GM12864 (cell line): Measurements from ENCODE around the gene ELMO1.

Source experiments
- DNase-seq: peaks from one replicate; pipeline ENCODE4 v3.0.0-alpha.2; 2011; ENCODE audit warnings: low read depth
- H3K4me3 ChIP-seq: 2 replicates; pipeline ENCODE4 v1.5.1; 2011; ENCODE audit warnings: mild to moderate bottlenecking, low read depth, low read length, control low read depth
- TF ChIP-seq, protein P1 (sequence below): IDR thresholded peaks from 2 replicates; pipeline ENCODE4 v1.5.1; 2011; ENCODE audit warnings: low read depth, mild to moderate bottlenecking, moderate library complexity, low read length, control low read depth, inconsistent platforms; ENCODE audit errors: missing control alignments

ELMO1 gene

DNA sequence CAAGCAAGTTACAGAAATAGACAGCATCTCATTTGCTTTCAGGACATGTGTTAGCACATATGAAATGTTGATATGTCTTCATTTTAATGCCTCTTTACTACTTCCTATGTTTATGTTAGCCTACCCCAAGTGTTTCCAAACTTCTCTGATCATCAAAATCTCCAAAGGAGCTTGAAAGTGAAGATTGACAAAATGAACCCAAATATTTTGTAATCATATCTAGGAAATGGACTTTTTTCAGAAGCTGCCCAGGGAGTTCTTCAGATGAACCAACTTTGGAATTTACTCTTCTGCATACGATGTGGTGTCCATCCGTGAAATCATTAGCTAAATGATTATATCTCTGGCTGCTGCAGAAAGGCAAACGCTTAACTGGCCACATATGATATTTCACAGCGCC, 623.2 kb downstream of the ELMO1 start:
- no peak for DNase-seq
- no peak overlapping the region for H3K4me3 ChIP-seq
- TF ChIP-seq, protein P1, sequence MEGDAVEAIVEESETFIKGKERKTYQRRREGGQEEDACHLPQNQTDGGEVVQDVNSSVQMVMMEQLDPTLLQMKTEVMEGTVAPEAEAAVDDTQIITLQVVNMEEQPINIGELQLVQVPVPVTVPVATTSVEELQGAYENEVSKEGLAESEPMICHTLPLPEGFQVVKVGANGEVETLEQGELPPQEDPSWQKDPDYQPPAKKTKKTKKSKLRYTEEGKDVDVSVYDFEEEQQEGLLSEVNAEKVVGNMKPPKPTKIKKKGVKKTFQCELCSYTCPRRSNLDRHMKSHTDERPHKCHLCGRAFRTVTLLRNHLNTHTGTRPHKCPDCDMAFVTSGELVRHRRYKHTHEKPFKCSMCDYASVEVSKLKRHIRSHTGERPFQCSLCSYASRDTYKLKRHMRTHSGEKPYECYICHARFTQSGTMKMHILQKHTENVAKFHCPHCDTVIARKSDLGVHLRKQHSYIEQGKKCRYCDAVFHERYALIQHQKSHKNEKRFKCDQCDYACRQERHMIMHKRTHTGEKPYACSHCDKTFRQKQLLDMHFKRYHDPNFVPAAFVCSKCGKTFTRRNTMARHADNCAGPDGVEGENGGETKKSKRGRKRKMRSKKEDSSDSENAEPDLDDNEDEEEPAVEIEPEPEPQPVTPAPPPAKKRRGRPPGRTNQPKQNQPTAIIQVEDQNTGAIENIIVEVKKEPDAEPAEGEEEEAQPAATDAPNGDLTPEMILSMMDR, result no peak

DNA sequence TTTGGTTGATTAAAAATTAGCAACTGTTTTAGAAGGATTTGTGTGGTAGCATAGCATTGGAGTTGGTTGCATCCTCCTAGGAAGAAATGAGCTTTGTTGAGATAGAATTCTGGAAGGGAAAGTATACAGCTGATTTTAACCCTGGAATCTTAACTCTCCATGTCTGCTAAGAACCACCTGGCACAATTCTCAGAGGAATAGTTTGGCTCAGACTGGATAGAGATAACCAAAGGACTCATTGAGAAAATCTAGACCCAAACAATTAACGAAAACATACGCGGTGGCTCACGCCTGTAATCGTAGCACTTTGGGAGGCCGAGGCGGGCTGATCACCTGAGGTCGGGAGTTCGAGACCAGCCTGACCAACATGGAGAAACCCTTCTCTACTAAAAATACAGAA, 625.3 kb downstream of the ELMO1 start:
- H3K4me3 ChIP-seq, result no peak overlapping the region
- no peak for DNase-seq
- TF ChIP-seq, protein P1, result no peak

DNA sequence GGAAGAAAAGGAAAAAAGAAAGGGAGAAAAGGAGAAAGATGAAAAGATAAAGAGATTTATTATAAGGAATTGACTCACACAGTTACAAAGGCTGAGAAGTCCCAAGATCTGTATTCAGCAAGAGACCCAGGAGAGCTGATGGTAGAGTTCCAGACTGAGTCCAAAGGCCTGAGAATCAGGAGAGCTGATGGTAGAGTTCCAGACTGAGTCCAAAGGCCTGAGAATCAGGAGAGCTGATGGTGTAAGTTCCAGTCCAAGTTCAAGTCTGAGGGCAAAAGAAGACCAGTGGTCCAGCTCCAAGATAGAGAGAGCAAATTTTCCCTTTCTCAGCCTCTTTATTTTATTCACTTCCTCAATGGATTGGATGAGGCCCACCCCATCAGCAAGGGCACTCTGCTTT, 627.0 kb downstream of the ELMO1 start:
- no peak overlapping the region for H3K4me3 ChIP-seq
- TF ChIP-seq, protein P1, result no peak
- DNase-seq, result no peak

DNA sequence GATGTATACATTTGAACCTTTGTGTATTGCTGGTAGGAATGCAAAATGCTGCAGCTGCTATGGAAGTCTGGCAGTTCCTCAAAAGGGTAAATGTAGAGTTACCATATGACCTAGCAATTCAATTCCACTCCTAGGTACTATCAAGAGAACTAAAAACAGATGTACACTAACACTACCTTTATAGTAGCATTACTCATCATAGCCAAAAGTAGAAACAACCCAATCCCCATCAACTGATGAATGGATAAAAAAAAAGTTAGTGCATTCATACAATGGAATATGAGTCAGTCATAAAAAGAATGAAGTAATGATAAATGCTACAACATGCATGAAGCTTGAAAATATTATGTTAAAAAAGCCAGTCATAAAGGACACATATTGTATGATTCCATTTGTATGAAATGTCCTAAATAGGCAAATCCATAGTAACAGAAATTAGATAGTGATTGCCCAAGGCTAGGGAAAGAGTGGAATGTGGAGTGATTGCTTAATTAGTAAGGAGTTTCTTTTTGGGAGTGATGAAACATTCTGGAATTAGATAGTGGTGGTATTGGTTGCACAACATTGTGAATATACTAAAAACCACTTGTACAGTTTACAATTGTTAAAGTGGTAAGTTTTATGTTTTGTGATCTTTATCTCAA, 628.0 kb downstream of the ELMO1 start:
- TF ChIP-seq, protein P1, result no peak
- no peak for DNase-seq
- no peak overlapping the region for H3K4me3 ChIP-seq

DNA sequence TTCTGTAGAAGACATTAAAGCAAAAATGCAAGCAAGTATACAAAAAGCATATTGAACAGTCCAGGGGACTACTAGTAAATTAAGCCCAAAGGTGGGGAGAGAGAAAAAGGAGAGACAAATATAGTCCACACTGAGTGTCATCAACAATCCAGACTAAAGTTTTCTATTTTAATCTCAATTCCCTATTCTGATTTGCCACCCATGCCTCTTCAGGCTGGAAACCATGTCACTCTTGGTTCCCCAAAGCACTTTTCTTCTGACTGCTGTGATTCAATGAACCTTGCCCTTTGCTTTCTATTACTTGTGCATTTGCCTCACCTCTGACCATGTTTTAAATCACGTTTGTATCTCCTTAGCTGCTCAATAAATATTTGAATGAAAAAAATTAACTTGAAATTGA, 629.0 kb downstream of the ELMO1 start:
- no peak overlapping the region for H3K4me3 ChIP-seq
- TF ChIP-seq, protein P1, result no peak
- no peak for DNase-seq

DNA sequence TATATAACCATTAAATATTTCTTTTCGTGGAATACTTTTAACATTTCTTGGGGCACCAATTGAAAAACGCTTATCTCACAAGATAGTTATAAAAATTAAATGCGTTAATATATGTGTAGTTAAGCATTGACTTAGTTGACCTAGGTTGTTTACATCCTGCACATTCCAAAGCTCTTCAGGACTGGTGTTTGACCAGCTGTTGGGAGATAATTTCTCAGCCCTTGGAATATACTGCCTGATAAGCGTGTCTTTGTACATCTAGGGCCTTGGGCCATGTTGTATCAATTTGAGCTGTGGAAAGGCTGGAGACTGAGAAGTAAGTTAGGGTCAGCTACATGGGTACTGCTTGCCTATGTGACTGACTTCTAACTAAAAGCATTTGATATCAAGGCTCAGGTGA, 634.4 kb downstream of the ELMO1 start:
- DNase-seq, result no peak
- H3K4me3 ChIP-seq, result no peak overlapping the region
- TF ChIP-seq, protein P1, result no peak

DNA sequence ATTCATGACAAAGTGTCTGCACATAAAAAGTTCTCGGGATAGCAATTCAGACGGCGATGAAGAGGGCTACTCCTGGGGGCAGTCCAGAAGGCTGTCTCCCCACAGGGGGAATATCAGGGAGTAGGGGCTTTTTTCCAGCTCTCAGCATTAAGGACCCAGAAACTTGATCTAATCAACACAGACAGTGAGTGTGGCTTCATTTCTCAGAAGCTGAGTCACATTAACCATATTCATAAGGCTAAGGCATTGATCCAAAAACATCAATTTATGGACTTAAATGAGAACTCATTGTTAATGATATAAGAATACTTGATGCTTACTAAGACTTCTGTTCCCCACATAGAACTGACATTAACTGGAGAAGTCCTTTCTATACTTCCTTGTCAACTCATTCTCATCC, 636.9 kb downstream of the ELMO1 start:
- no peak for DNase-seq
- TF ChIP-seq, protein P1, result no peak

More for the DNA sequence above, 636.9 kb downstream of the ELMO1 start:
- no peak overlapping the region for H3K4me3 ChIP-seq
